ENCODE results near the gene CNPPD1. TPM values are rescaled to one million over a fixed set of nuclear protein-coding genes. Genes with fewer than 3 reads are reported as not detected.
A peak's percentile ranks its signal among the peaks of the same experiment; 100 is the strongest.

The CNPPD1 gene
- polyA plus RNA-seq, 10 donors = 28.3 to 37.9 (median 34.8) TPM

DNA sequence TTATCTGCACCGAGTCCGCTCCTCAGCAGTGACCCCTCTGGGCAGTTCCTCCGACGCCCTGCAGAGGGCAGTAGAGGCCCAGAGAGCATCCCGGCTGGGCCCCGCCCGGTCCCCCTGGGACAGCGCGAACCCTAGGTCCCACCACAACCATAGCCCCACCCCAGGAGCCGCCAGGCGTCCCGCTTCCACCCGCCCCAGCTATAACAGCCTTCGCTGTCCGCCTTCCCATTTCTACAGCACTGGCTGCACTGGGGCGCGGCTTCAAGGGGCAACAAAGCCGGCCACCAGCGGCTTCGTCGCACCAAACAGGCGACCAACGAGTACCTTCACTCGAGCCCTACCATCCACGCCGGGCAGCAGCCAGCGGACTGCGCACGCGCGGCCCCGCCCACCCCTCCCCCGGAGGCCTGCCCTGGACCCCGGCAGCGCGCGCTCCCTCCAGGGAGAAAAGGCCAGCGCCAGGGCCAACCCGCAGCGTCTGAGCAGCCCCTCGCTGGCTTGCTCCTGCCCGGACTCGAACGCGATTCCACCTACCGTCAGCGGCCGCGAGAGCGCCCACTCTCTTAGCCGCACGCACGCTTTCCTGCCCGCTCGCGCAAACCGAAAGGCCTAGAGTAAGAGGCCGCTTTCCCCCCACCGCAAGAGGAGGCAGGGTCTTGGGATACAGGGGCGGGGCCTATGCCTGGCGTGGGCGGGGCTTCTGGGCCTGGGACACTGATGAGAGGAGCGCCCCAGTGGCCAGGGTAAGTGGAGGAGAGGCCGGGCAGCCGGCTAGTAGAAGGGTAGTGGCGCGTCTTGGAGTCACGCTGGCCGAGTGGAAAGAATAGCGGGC is 16.3 kb downstream of the CNPPD1 start, which contains the start of gene NHEJ1:
TSS of gene NHEJ1 (minus strand) at position 630 of the 832 bp plus-strand sequence. CDS start 2,453 bp downstream, outside the sequence.
- DNase-seq = peak; percentile 90 to 98 (median 93)

DNA sequence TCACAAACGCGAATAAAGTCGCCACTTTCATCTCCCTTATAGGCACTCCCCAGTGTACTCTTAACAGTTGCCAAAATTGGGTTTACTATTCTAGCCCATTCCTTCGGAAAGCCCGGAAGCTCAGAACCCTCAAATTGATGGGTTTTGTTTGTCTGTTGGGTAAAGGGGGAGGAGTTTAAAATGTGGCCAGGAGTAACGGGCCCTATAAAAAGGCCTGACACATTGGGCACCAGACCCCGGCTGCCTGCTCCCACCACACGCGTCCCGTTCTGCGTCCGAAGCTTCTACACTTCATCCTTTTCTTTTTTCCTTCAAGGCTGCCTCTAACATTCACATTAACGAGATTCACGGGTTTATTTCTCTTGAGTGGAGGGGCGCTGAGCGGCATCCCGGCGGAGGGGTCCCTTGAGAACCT is 16.9 kb downstream of the CNPPD1 start:
- no peak for DNase-seq

DNA sequence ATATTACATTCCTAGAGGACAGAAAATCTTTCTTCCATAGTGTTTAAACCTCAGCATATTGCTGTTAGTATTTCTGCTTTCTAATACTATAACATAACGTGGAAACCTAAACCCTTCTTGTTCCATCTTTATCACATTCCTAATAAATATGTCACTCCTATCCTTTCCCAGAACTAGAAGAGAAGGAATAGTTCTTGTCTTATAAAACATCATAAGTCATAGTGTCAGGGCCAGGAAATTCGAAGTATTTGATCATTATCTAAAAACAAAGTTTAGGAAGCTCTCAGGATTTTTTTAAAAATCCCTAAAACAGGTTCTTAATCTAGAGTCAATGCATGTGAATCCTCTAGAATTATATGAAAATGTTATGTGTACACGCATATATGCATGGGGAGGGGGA is 18.1 kb downstream of the CNPPD1 start:
- DNase-seq = no peak

DNA sequence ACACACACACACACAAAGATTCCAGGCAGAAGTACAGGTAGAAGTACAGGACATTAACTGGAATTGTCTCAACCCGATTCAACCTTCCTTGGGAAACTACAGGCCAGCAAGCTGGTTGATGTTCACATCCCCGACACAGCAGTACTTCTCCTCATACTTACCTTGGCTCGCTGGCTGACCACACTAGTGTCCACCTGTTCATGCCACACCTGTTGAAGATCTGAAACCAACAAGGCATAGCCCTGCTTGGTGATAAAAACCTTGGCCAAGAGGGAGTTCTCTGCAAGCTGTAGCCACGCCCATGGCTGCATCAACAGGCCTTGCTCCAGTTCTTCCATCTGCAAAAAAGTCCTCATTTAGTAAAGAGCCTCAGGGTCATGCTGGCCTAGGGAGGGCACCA is 18.7 kb downstream of the CNPPD1 start:
- no peak for DNase-seq

DNA sequence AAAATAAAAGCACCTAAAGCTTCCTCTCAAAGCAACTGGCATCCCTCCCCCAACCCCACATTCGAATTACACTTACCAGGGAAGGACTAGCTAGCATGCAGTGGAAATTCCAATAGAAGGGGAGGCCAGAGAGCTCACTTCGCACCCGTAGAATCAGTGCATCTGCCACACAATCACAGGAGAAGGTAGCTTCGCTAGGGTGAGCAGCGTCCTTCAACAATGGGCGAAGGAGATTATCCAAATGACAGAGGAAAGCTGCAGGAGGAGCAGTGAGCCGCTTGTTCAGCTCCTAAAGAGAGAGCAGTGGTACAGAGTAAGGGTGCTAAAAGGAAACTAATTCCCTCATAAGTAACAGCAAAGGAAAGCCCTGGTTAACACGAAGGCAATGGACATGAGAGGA is 19.3 kb downstream of the CNPPD1 start:
- no peak for DNase-seq

DNA sequence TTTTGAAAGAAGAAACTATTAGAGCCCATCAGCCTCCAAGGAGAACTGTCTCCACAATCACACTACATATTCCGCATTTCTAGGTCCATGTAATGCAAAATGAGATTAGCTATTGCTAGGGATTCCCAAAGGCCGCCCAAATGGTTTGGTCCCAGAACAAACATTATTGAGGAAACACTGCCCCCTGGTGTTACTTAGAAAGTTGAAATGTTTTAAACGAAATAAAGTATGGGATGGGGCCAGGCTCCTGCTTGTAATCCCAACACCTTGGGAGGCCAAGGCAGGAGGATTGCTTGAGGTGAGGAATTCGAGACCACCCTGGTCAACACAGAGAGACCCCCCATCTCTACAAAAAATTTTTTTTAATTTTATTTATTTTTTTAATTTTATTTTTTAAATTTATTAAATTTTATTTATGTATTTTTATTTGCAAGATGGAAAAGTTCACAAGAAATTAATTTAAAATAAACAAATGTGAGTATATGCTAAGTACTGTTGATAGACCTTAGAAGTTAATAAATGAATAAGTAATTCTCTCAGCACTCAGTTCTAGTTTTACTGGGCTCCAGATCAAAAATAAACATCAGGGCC is 21.6 kb downstream of the CNPPD1 start:
- peak; percentile 65 to 78 (median 66) for DNase-seq

DNA sequence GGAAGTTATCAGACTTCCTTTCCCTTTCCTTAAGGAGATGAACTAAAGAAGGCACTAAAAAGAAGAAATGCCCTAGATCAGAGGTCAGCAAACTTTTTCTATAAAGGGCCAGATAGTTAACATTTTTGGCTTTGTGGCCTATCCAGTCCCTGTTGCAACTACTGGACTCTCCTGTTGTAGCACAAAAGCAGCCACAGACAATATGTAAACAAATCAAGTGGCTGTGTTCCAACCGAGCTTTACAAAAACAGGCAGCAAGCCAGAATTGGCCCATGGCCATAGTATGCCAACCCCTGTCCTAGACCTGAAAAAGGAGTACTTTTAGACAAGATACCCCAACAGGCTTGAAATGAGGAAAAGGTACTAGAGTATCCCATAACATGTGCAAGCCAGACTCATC is 27.1 kb downstream of the CNPPD1 start:
- DNase-seq = no peak

DNA sequence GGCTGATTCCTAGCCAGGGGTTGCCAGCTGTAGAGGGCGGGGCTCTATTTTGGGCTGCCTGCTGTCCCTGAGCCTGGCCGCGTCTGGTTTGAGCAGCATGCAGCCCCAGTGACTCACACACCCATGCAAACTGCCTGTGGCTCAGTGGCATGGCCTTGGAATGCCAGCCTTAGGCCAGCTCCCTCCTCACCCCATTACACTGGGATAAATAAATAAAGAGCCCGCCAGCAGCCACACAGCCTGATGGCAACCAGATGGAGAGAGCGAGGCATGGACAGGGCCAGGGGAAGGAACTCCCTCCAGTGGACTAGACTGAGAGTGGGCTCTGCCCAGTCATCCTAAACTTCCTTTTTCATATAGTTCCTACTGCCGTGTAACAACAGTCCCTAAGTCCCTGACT is 34.4 kb downstream of the CNPPD1 start:
- no peak for DNase-seq

DNA sequence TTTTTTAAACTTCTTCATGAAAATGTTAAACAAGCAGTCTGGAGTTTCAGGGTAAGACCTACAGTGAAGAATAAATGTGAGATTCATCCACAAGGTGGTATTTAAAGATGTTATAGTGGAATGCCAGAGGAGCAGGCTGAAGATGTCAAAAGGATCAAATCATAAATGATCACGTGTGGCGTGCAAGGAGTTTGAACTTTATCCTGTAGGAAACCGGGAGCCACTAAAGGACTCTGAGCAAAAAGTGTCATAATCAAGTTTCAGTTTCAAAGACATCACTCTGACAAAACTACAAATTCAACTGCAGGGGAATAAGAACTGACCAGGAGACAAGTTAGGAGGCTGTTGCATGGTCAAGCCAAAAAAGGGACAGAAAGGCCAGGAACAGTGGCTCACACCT is 36.0 kb downstream of the CNPPD1 start:
- no peak for DNase-seq

DNA sequence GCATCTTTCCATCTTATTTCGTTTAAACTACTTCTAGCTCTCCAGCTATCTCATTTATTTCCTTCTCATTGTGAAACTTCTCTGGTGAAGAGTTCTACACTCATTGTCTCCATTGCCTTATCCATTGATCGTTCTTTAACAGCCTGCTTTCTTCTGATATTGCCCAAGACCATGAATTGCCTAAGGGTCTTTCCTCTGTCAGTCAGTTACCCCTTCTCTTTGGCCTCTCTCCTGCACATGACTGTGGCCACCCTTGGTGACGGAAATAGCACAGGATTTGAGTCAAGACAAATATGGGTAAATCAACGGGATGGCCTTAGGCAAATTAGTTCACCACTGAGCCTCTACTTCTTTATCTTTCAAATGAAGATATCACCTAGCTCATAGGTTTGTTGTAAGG is 42.7 kb downstream of the CNPPD1 start:
- no peak for DNase-seq

DNA sequence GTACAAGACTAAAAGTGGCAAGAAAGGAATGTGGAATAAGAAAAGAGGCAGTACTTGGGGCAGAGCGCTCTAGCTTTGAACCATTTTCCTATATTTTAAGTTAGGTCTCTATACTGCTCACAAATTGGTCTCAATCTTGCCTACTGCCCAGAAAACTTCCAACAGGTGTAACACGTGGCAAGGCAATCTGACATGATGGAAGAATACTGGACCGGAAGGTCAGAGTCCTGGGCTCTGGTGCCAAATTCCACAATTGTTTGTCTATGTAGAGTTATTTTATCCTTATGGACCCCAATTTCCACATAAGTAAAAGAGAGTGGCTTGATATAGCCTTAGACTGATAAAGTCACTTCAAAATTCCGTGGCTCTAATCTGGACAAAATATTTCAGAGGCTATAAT is 45.0 kb downstream of the CNPPD1 start:
- no peak for DNase-seq

DNA sequence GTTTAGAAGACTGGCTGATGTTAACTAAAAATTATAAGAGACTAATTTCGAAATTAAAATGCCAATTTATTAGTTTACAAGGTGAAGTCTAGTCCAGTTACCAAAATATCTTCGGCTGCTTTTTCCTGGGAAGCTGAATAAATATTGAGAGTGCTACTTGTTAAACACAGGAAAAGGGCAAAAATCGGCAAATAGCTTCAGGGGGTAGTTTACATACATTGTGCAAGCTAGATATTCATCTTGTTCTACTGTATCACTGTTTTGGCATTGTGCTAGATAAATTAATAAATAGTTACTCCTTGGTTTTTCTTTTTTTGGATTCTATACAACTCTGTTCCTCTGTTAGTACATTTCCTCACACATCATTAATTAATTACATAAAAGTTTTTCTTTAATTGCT is 45.4 kb downstream of the CNPPD1 start:
- DNase-seq = no peak

DNA sequence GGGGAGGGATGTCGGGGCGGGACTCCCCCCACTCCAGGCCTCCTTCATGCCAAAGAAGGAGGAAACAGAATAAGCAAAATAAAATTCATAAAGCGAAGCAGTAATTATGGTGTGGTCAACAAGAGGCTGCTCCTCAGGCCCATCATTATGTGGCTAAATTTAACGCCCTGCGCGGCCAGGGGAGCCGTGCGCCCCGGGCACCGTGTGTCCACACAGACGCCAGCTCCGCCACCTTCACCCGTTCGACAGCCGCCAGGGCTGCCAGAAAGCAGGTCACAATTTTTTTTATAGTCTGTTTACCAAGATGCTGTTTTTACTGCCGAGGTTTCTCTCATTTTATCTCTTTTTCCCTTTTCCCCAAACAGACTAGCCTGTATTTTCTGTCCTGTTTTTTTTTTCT is 47.1 kb downstream of the CNPPD1 start:
- no peak for DNase-seq

DNA sequence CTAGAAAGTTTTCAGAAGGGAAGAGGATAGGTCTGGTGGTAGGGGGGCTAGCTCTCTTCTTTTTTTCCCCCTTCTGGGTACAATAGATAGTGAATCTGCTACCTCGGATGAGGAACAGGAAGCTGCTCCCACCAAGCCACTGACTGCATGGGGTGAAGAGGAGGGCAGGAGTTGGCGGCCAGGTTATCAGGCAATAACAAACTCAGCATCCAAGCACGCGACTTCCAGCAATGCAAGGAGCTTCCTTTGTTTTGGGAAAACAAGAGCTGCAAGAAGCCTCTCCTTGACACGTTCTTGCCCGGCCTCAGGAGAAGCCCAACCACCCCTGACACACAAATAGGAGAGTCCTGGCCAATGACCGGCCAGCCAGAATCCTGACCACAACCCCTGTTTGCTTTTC is 48.3 kb downstream of the CNPPD1 start:
- no peak for DNase-seq

DNA sequence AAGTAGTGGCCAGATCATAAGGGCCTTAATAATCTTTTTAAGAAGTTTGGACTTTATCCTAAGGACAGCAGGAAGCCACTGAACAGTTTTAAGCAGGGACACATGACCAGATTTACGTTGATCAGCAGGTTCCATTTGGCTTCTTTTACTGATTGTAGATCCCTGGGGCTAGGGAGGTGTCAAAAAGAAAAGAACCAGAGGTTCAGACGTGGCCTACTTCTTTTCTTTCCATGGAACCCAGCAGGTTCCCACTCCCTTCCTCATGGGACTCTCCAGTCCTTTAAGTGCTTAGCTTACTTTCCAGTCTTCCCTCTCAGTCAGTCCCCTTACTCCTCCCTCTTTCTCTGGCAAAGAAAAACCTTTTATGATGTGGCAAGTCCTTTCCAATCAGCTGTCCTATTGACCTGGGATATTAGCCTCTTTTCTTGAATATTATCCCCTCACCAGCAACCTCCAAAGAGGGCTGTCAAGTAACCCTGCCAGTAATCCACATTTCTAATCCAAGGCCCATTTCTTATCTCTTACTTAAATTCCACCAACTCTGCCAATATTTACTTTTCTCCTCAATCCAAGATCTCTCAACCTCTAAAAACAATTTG is 49.6 kb downstream of the CNPPD1 start:
- no peak for DNase-seq

DNA sequence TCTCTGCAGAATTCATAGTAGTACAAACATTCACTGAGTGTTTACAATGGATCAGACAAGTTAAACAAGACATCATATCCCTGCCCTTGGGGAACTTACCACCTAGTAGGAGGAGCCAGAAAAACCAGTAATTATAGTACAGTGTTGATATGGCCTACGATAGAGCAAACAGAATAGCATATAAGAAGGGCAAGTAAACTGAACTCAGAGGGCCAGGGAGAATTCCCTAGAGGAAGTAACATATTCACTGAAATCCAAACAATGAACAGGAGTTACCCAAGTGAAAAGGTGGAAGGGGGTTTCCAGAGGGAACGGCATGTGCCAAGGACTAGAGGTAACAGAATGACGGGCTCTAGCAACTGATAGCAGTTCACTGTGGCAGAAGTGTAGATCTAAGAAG is 50.2 kb downstream of the CNPPD1 start:
- DNase-seq = no peak

DNA sequence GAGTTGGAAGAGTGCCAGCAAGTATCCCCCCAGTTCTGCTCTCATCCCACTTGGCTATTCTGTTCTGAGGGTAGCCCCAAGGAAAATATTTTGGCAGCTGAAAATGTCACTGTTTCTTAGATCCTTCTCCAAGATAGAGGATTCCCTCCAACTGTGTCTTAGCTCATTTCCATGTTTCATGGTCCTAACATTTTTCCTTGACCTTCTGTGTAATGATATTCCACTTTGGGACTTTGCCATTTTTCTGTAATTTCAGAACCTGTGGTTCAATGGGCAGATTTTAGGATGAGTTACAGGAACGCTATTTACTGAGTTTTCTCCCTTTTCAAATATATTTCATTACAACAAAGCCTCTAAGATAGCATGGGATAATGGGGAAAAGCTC is 50.8 kb downstream of the CNPPD1 start:
- DNase-seq = no peak

DNA sequence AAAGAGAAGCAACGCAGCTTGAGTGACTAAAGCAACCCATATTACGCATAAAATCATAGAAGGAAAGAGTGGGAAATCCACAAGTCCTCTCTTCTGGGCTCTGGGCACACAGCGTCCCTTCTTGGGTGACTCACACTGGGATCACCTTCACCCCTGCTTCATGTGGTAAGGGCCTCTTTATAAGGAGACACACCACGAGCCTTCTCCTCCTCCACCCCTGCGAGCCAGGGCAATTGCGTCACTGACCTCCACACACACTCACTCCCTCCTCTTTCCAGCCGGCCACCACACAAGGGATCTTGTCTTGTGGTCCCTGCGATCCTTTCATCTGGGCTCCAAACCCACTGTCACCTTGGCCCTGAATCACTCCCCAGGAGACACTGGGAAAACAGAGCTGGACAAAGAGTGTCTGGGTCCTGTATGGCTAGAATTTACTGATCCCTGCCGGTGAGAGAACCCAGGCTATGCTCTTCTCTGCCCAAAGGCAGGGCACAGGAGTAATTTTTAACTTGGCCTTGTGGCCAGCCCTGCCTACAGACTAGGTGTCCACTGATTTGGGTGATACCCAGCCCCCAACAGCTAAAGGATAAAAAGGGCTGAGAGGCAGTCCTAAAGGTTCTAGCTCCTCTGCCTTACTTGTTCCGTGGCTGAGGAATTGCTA is 51.4 kb downstream of the CNPPD1 start:
- peak in 1 of 3 donors; percentile 4 for DNase-seq

DNA sequence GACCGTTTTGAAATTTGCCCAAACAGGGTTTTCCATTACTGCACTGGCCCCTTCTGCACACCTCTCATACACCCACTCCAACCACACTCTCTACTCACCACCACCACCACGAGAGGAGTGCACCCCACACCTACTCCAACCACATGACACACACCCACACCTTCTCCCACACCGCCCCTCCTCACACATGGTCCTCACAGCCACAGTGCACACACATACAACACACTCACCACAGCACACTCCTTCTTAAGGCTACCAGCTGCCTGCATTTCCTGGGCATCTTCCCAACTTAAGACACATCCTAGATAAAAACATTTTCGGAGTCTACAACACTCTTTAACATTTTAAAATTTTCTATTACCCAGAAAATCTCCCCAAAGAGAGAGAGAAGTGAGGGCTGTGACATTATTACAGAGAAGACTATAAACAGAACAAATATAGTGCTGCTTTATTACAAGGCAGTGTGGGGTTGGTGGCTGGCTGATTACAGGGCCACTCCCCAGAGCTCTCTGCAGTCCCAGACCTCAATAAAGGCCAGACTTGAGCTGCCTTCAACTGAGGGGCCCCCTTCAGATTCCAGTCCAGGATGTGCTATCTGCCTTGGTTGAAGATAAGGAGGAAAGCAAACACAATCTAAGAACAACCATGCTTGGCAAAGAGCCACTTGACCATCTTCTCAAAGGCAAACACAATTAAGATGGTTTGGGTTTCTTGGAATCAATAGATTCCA is 52.2 kb downstream of the CNPPD1 start:
- no peak for DNase-seq

DNA sequence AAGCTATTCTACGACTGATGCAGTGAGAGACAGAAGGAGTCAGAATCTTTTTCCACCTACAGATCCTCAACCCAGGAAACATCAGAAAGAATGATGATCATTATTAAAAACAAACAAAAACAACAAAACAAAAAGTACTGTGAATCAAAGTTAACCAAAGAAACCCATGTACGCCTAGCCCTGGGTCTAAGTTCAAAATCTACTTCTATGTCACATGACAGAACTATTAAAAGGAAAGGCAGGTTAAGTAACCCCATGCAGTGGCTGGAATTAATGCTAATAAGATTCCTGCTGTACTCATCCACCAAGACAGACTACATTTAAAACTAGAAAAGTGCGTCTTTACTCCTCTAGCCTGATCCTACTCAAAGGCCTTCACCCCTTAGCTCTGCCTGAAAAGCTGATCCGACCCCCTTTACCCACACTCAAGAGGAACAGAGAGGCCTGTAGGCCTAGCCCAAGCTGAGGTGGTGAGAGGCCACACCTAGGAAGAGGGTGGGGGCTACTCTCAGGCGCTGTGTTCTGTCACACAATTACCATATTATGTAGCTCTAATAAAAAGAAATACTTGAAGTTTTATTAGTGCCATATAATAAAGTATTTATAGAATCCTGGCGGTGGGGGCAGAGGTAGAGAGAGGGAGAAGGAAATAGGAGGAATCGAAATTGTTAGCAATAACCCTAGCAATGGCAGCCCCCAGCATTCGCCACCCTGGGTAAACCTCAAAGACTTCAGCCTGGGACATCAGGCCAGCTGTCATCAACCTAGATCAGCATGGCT is 53.2 kb downstream of the CNPPD1 start:
- DNase-seq = no peak

Data from muscle of back (tissue), 11 donors.